HepG2 (cell line): ENCODE results near the gene THRA. TPM values are rescaled to one million over a fixed set of nuclear protein-coding genes. Genes with fewer than 3 reads are reported as not detected.

Experiments
- CCDC6 ChIP-seq: sonication (generic); formaldehyde crosslinking; IDR thresholded peaks from 2 replicates; pipeline ENCODE4 v1.8.1; 2022; ENCODE audit warnings: mild to moderate bottlenecking, missing genetic modification reagents, moderate library complexity
- FOXC1 ChIP-seq: sonication (generic); formaldehyde crosslinking; IDR thresholded peaks from 2 replicates; pipeline ENCODE4 v1.8.0; 2022; ENCODE audit warnings: mild to moderate bottlenecking, missing genetic modification reagents, borderline replicate concordance
- HES4 ChIP-seq: sonication (generic); formaldehyde crosslinking; IDR thresholded peaks from 2 replicates; pipeline ENCODE4 v1.9.0; 2021; ENCODE audit warnings: mild to moderate bottlenecking, missing genetic modification reagents, borderline replicate concordance
- HIVEP1 ChIP-seq: sonication (generic); formaldehyde crosslinking; IDR thresholded peaks from 2 replicates; pipeline ENCODE4 v1.4.0; 2020; ENCODE audit warnings: mild to moderate bottlenecking, missing genetic modification reagents
- KMT2B ChIP-seq: IDR thresholded peaks from 2 replicates; pipeline ENCODE4 v1.6.1; 2016; ENCODE audit warnings: missing genetic modification reagents, missing compliant biosample characterization
- POGZ ChIP-seq: sonication (generic); formaldehyde crosslinking; IDR thresholded peaks from 2 replicates; pipeline ENCODE4 v1.4.0; 2020; ENCODE audit warnings: mild to moderate bottlenecking, missing genetic modification reagents
- RXRA ChIP-seq: sonication (generic); formaldehyde crosslinking; IDR thresholded peaks from 2 replicates; pipeline ENCODE4 v1.5.1; 2020; ENCODE audit warnings: missing genetic modification reagents
- TBX2 ChIP-seq: sonication (generic); formaldehyde crosslinking; IDR thresholded peaks from 2 replicates; pipeline ENCODE4 v1.5.0; 2020; ENCODE audit warnings: missing genetic modification reagents, mild to moderate bottlenecking, borderline replicate concordance
- TCF12 ChIP-seq, 2 experiments: fragments of 450-650 bp in 1 of 2; sonication (generic) in 1 of 2; formaldehyde crosslinking in 1 of 2; IDR thresholded peaks; 2 replicates each; pipeline versions ENCODE4 v1.6.1 to v1.8.0; 2017 to 2022; ENCODE audit warnings: antibody characterized with exemption in 1 of 2, mild to moderate bottlenecking in 1 of 2, missing genetic modification reagents in 1 of 2, moderate library complexity in 1 of 2
- TOE1 ChIP-seq: sonication (generic); formaldehyde crosslinking; IDR thresholded peaks from 2 replicates; pipeline ENCODE4 v1.4.0; 2020; ENCODE audit warnings: mild to moderate bottlenecking, missing genetic modification reagents
- ZKSCAN5 ChIP-seq: sonication (generic); formaldehyde crosslinking; IDR thresholded peaks from 2 replicates; pipeline ENCODE4 v1.5.1; 2020; ENCODE audit warnings: mild to moderate bottlenecking, missing genetic modification reagents
- ZMAT3 ChIP-seq: sonication (generic); formaldehyde crosslinking; conservative IDR thresholded peaks from 2 replicates; pipeline ENCODE4 v1.7.0; 2021; ENCODE audit warnings: missing genetic modification reagents
- ZNF772 ChIP-seq: sonication (generic); formaldehyde crosslinking; IDR thresholded peaks from 2 replicates; pipeline ENCODE4 v1.5.0; 2020; ENCODE audit warnings: mild to moderate bottlenecking, missing genetic modification reagents
- ZNF792 ChIP-seq: IDR thresholded peaks from 2 replicates; pipeline ENCODE4 v1.6.1; 2016
- polyA plus RNA-seq, 8 experiments: library from polyadenylated mRNA; depleted of rRNA in 3 of 8; stranded (reverse) in 7 of 8; unstranded in 1 of 8; fragments of >200 nt; fragmentation: Illumina TruSeq in 4 of 8; extraction: Trizol in 4 of 8; gene quantifications; 2 replicates each; pipeline versions ENCODE4 v1.2.1 to v1.2.3, GENCODE V29; 2011 to 2016; ENCODE audit warnings: low read depth in 4 of 8, missing spikeins in 1 of 8, mixed read lengths in 1 of 8; ENCODE audit not compliant: insufficient read depth in 1 of 8
- total RNA-seq, 5 experiments: library from RNA; depleted of rRNA; stranded (reverse); fragments of >200 nt; fragmentation: Illumina TruSeq; extraction: Trizol; gene quantifications; 2 replicates each; pipeline ENCODE4 v1.2.3, GENCODE V29; 2016; ENCODE audit warnings: low read depth in 1 of 5
- TF ChIP-seq, protein P1 (sequence below): sonication (generic); formaldehyde crosslinking; IDR thresholded peaks from 2 replicates; pipeline ENCODE4 v1.8.0; 2022; ENCODE audit warnings: mild to moderate bottlenecking, missing genetic modification reagents
- TF ChIP-seq, protein P2 (sequence below): sonication (generic); formaldehyde crosslinking; IDR thresholded peaks from 2 replicates; pipeline ENCODE4 v1.8.0; 2022; ENCODE audit warnings: mild to moderate bottlenecking, missing genetic modification reagents; ENCODE audit not compliant: insufficient replicate concordance
- TF ChIP-seq, protein P3 (sequence below): sonication (generic); formaldehyde crosslinking; IDR thresholded peaks from 2 replicates; pipeline ENCODE4 v1.4.0; 2020; ENCODE audit warnings: mild to moderate bottlenecking, missing genetic modification reagents
- TF ChIP-seq, protein P4 (sequence below): fragments of 450-650 bp; IDR thresholded peaks from 2 replicates; pipeline ENCODE4 v1.6.1; 2017; ENCODE audit warnings: mild to moderate bottlenecking
- TF ChIP-seq, protein P5 (sequence below): IDR thresholded peaks from 2 replicates; pipeline ENCODE4 v1.6.1; 2016; ENCODE audit warnings: low read depth

The THRA gene
- total and polyA plus RNA-seq, 2 of the 13 experiments (the other 11 are each of a cell fraction or from before 2014, with no cell fraction given), result 8.0 to 9.9 TPM

DNA sequence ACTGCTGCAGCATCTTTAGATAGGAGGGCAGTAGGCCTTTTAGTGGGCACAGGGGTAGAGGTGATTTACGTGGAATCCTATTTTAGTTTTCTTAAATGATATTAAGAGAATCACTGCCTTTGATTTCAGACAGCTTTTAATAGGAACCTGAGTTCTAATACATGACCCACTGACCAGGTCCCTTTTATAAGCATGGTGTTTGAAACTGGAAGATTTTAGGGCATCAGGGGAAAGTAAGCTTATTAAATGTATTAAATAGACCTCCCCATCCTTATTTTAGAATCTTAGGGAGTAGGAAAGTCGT, 61.0 kb downstream of the THRA start (continued):
- TF ChIP-seq, protein P1, sequence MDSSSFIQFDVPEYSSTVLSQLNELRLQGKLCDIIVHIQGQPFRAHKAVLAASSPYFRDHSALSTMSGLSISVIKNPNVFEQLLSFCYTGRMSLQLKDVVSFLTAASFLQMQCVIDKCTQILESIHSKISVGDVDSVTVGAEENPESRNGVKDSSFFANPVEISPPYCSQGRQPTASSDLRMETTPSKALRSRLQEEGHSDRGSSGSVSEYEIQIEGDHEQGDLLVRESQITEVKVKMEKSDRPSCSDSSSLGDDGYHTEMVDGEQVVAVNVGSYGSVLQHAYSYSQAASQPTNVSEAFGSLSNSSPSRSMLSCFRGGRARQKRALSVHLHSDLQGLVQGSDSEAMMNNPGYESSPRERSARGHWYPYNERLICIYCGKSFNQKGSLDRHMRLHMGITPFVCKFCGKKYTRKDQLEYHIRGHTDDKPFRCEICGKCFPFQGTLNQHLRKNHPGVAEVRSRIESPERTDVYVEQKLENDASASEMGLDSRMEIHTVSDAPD (CRISPR knock-in tag), result no peak
- TF ChIP-seq ZNF772 (CRISPR knock-in tag), result no peak
- TF ChIP-seq ZNF792 (CRISPR knock-in tag), result no peak
- no peak for TF ChIP-seq CCDC6 (CRISPR knock-in tag)
- TF ChIP-seq, protein P2, sequence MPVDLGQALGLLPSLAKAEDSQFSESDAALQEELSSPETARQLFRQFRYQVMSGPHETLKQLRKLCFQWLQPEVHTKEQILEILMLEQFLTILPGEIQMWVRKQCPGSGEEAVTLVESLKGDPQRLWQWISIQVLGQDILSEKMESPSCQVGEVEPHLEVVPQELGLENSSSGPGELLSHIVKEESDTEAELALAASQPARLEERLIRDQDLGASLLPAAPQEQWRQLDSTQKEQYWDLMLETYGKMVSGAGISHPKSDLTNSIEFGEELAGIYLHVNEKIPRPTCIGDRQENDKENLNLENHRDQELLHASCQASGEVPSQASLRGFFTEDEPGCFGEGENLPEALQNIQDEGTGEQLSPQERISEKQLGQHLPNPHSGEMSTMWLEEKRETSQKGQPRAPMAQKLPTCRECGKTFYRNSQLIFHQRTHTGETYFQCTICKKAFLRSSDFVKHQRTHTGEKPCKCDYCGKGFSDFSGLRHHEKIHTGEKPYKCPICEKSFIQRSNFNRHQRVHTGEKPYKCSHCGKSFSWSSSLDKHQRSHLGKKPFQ, result peak; percentile 77
- TF ChIP-seq, protein P3, sequence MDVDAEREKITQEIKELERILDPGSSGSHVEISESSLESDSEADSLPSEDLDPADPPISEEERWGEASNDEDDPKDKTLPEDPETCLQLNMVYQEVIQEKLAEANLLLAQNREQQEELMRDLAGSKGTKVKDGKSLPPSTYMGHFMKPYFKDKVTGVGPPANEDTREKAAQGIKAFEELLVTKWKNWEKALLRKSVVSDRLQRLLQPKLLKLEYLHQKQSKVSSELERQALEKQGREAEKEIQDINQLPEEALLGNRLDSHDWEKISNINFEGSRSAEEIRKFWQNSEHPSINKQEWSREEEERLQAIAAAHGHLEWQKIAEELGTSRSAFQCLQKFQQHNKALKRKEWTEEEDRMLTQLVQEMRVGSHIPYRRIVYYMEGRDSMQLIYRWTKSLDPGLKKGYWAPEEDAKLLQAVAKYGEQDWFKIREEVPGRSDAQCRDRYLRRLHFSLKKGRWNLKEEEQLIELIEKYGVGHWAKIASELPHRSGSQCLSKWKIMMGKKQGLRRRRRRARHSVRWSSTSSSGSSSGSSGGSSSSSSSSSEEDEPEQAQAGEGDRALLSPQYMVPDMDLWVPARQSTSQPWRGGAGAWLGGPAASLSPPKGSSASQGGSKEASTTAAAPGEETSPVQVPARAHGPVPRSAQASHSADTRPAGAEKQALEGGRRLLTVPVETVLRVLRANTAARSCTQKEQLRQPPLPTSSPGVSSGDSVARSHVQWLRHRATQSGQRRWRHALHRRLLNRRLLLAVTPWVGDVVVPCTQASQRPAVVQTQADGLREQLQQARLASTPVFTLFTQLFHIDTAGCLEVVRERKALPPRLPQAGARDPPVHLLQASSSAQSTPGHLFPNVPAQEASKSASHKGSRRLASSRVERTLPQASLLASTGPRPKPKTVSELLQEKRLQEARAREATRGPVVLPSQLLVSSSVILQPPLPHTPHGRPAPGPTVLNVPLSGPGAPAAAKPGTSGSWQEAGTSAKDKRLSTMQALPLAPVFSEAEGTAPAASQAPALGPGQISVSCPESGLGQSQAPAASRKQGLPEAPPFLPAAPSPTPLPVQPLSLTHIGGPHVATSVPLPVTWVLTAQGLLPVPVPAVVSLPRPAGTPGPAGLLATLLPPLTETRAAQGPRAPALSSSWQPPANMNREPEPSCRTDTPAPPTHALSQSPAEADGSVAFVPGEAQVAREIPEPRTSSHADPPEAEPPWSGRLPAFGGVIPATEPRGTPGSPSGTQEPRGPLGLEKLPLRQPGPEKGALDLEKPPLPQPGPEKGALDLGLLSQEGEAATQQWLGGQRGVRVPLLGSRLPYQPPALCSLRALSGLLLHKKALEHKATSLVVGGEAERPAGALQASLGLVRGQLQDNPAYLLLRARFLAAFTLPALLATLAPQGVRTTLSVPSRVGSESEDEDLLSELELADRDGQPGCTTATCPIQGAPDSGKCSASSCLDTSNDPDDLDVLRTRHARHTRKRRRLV (CRISPR knock-in tag), result 0 out of 2 replicates have a peak, but pooled peaks have one; percentile 46
- TF ChIP-seq ZMAT3 (CRISPR knock-in tag), result no peak
- no peak for TF ChIP-seq TBX2 (CRISPR knock-in tag)
- TF ChIP-seq, protein P4, sequence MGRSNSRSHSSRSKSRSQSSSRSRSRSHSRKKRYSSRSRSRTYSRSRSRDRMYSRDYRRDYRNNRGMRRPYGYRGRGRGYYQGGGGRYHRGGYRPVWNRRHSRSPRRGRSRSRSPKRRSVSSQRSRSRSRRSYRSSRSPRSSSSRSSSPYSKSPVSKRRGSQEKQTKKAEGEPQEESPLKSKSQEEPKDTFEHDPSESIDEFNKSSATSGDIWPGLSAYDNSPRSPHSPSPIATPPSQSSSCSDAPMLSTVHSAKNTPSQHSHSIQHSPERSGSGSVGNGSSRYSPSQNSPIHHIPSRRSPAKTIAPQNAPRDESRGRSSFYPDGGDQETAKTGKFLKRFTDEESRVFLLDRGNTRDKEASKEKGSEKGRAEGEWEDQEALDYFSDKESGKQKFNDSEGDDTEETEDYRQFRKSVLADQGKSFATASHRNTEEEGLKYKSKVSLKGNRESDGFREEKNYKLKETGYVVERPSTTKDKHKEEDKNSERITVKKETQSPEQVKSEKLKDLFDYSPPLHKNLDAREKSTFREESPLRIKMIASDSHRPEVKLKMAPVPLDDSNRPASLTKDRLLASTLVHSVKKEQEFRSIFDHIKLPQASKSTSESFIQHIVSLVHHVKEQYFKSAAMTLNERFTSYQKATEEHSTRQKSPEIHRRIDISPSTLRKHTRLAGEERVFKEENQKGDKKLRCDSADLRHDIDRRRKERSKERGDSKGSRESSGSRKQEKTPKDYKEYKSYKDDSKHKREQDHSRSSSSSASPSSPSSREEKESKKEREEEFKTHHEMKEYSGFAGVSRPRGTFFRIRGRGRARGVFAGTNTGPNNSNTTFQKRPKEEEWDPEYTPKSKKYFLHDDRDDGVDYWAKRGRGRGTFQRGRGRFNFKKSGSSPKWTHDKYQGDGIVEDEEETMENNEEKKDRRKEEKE, result no peak
- TF ChIP-seq HES4 (CRISPR knock-in tag), result no peak
- TF ChIP-seq HIVEP1 (CRISPR knock-in tag), result no peak
- no peak for TF ChIP-seq ZKSCAN5 (CRISPR knock-in tag)
- 0 out of 2 replicates have a peak, but pooled peaks have one; percentile 41 for TF ChIP-seq TOE1 (CRISPR knock-in tag)
- TF ChIP-seq, protein P5, sequence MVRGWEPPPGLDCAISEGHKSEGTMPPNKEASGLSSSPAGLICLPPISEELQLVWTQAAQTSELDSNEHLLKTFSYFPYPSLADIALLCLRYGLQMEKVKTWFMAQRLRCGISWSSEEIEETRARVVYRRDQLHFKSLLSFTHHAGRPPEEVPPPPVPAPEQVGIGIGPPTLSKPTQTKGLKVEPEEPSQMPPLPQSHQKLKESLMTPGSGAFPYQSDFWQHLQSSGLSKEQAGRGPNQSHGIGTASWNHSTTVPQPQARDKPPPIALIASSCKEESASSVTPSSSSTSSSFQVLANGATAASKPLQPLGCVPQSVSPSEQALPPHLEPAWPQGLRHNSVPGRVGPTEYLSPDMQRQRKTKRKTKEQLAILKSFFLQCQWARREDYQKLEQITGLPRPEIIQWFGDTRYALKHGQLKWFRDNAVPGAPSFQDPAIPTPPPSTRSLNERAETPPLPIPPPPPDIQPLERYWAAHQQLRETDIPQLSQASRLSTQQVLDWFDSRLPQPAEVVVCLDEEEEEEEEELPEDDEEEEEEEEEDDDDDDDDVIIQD (CRISPR knock-in tag), result no peak
- no peak for TF ChIP-seq FOXC1 (CRISPR knock-in tag)
- no peak for TF ChIP-seq KMT2B (CRISPR knock-in tag)
- 0 out of 2 replicates have a peak, but pooled peaks have one; percentile 20 for TF ChIP-seq POGZ (CRISPR knock-in tag)
- TF ChIP-seq TCF12 (IDR thresholded peaks at IDR 0.05), result no peak
- TF ChIP-seq TCF12 (CRISPR knock-in tag; IDR thresholded peaks at IDR 0.05), result no peak
- no peak for TF ChIP-seq RXRA
